Neural progenitor cell (in vitro differentiated cells): ENCODE measurements around the gene PRPH2. TPM values are rescaled to one million over a fixed set of nuclear protein-coding genes. Genes with fewer than 3 reads are reported as not detected.

Source experiments
- DNase-seq: peaks from one replicate; pipeline ENCODE4 v3.0.0-alpha.2; 2016; ENCODE audit warnings: low spot score
- H2AFZ ChIP-seq: fragments of 200-600 bp; sonication (generic); replicated peaks from 2 replicates; pipeline ENCODE4 v1.6.1; 2016; ENCODE audit warnings: antibody characterized with exemption
- H3F3A ChIP-seq: fragments of 200-600 bp; sonication (generic); 2 replicates; pipeline ENCODE4 v1.6.1; 2016; ENCODE audit warnings: antibody characterized with exemption, low read depth
- H3K27ac ChIP-seq: fragments of 200-600 bp; sonication (generic); 2 replicates; pipeline ENCODE4 v1.5.1; 2016; ENCODE audit warnings: mild to moderate bottlenecking
- H3K27me3 ChIP-seq: fragments of 200-600 bp; sonication (generic); 2 replicates; pipeline ENCODE4 v1.6.1; 2016; ENCODE audit warnings: mild to moderate bottlenecking, moderate library complexity
- H3K36me3 ChIP-seq: fragments of 200-600 bp; sonication (generic); 2 replicates; pipeline ENCODE4 v1.5.1; 2016
- H3K4me1 ChIP-seq: fragments of 200-600 bp; sonication (generic); 2 replicates; pipeline ENCODE4 v1.6.1; 2016; ENCODE audit warnings: mixed run types
- H3K4me2 ChIP-seq: fragments of 200-600 bp; sonication (generic); 2 replicates; pipeline ENCODE4 v1.6.1; 2016
- H3K4me3 ChIP-seq: fragments of 200-600 bp; sonication (generic); 2 replicates; pipeline ENCODE4 v1.5.1; 2016
- H3K79me2 ChIP-seq: fragments of 200-600 bp; sonication (generic); 2 replicates; pipeline ENCODE4 v1.6.1; 2016; ENCODE audit warnings: low read depth
- H3K9ac ChIP-seq: fragments of 200-600 bp; sonication (generic); 2 replicates; pipeline ENCODE4 v1.6.1; 2016
- H3K9me3 ChIP-seq: fragments of 200-600 bp; sonication (generic); 2 replicates; pipeline ENCODE4 v1.5.1; 2016; ENCODE audit warnings: low read depth
- H4K20me1 ChIP-seq: fragments of 200-600 bp; sonication (generic); 2 replicates; pipeline ENCODE4 v1.6.1; 2016; ENCODE audit warnings: low read depth
- H3K27ac Mint-ChIP-seq: 3 replicates; pipeline ENCODE4 v1.8.0; 2021; ENCODE audit warnings: mixed read lengths
- H3K27me3 Mint-ChIP-seq: 2 replicates; pipeline ENCODE4 v1.8.0; 2022; ENCODE audit warnings: low read depth, mild to moderate bottlenecking, inconsistent platforms, moderate library complexity, mixed read lengths; ENCODE audit not compliant: insufficient read depth
- H3K36me3 Mint-ChIP-seq: 3 replicates; pipeline ENCODE4 v1.8.0; 2021; ENCODE audit warnings: mixed read lengths
- H3K4me1 Mint-ChIP-seq: 3 replicates; pipeline ENCODE4 v1.8.0; 2021; ENCODE audit warnings: mixed read lengths
- H3K4me3 Mint-ChIP-seq: 3 replicates; pipeline ENCODE4 v1.8.0; 2021; ENCODE audit warnings: mild to moderate bottlenecking, moderate library complexity, mixed read lengths
- H3K9me3 Mint-ChIP-seq: 3 replicates; pipeline ENCODE4 v1.8.0; 2020; ENCODE audit warnings: mixed read lengths
- EZH2 ChIP-seq: fragments of 200-600 bp; sonication (generic); IDR thresholded peaks from 2 replicates; pipeline ENCODE4 v1.6.1; 2017; ENCODE audit warnings: antibody characterized with exemption, mild to moderate bottlenecking, moderate library complexity
- EZH2phosphoT487 ChIP-seq: fragments of 200-600 bp; sonication (generic); IDR thresholded peaks from 2 replicates; pipeline ENCODE4 v1.6.1; 2017; ENCODE audit warnings: antibody characterized with exemption
- total RNA-seq: library from RNA; depleted of rRNA; stranded (reverse); fragments of >200 nt; gene quantifications from 2 replicates; pipeline ENCODE4 v1.2.3, GENCODE V29; 2015; ENCODE audit warnings: low replicate concordance
- TF ChIP-seq, protein P1 (sequence below): fragments of 200-600 bp; sonication (generic); IDR thresholded peaks from 2 replicates; pipeline ENCODE4 v1.5.1; 2017; ENCODE audit warnings: antibody characterized with exemption, mild to moderate bottlenecking

PRPH2 gene
- total RNA-seq, 1 donor from 2014 or later = not detected

DNA sequence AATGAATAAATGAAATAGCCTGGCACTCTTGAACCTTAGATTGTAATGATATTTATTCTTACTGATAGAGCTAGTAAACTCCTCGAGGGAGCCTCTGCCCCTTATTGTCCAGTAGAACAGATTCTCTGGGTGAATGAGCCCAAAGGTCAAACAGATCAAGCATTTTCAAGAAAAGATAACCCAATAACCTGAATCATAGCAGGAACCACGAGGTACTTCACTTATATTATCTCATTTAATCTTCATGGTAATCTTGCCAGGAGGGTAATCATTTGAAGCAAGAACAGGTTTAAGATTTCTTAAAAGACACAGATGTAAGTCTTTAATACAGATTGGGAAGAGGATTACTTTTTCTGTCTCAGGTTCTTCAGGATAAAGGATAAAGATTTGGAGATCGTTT lies 40.6 kb upstream of the PRPH2 start:
- no peak overlapping the region for H3K27ac Mint-ChIP-seq
- H3K9me3 ChIP-seq = no peaks in the 10 kb centered on the region
- no peak overlapping the region for H3K27ac ChIP-seq
- H3F3A ChIP-seq = peaks cover under 1% of the 10 kb centered on the region
- DNase-seq = no peak
- H3K4me3 Mint-ChIP-seq = no peak overlapping the region
- no peaks in the 10 kb centered on the region for H3K36me3 Mint-ChIP-seq
- no peaks in the 10 kb centered on the region for H3K36me3 ChIP-seq
- no peak overlapping the region for H2AFZ ChIP-seq
- H3K27me3 Mint-ChIP-seq = peaks cover 2% of the 10 kb centered on the region
- H3K4me3 ChIP-seq = no peak overlapping the region
- peaks cover 11% of the 10 kb centered on the region for H3K4me1 ChIP-seq
- H3K4me2 ChIP-seq = no peak overlapping the region
- peaks cover 19% of the 10 kb centered on the region for H4K20me1 ChIP-seq
- no peaks in the 10 kb centered on the region for H3K27me3 ChIP-seq
- H3K9ac ChIP-seq = no peak overlapping the region
- peaks cover 21% of the 10 kb centered on the region for H3K4me1 Mint-ChIP-seq
- H3K9me3 Mint-ChIP-seq = no peaks in the 10 kb centered on the region
- H3K79me2 ChIP-seq = no peaks in the 10 kb centered on the region
- TF ChIP-seq EZH2 (no peak), EZH2phosphoT487 (no peak)

- Histone ChIP-seq H3K36me3 (no peaks in the 10 kb centered on the region), H3K79me2 (no peaks in the 10 kb centered on the region), H3K27me3 (no peaks in the 10 kb centered on the region), H3F3A (peaks cover 6% of the 10 kb centered on the region), H3K4me1 (peaks cover 15% of the 10 kb centered on the region), H3K4me2 (no peak overlapping the region), H2AFZ (no peak overlapping the region), H3K9me3 (no peaks in the 10 kb centered on the region), H4K20me1 (peaks cover 24% of the 10 kb centered on the region), H3K9ac (no peak overlapping the region), H3K27ac (no peak overlapping the region), H3K4me3 (no peak overlapping the region)
- H3K4me3 Mint-ChIP-seq = no peak overlapping the region
- peaks cover 24% of the 10 kb centered on the region for H3K4me1 Mint-ChIP-seq
- H3K27me3 Mint-ChIP-seq = peaks cover 3% of the 10 kb centered on the region
- no peak for TF ChIP-seq EZH2
- no peak for TF ChIP-seq EZH2phosphoT487
- TF ChIP-seq, protein P1, sequence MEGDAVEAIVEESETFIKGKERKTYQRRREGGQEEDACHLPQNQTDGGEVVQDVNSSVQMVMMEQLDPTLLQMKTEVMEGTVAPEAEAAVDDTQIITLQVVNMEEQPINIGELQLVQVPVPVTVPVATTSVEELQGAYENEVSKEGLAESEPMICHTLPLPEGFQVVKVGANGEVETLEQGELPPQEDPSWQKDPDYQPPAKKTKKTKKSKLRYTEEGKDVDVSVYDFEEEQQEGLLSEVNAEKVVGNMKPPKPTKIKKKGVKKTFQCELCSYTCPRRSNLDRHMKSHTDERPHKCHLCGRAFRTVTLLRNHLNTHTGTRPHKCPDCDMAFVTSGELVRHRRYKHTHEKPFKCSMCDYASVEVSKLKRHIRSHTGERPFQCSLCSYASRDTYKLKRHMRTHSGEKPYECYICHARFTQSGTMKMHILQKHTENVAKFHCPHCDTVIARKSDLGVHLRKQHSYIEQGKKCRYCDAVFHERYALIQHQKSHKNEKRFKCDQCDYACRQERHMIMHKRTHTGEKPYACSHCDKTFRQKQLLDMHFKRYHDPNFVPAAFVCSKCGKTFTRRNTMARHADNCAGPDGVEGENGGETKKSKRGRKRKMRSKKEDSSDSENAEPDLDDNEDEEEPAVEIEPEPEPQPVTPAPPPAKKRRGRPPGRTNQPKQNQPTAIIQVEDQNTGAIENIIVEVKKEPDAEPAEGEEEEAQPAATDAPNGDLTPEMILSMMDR = no peak
- H3K36me3 Mint-ChIP-seq = no peaks in the 10 kb centered on the region
- no peak overlapping the region for H3K27ac Mint-ChIP-seq
- no peak for DNase-seq
- no peaks in the 10 kb centered on the region for H3K9me3 Mint-ChIP-seq
These were observed 40.0 kb upstream of the PRPH2 start for GRCh38 chr6:42762426-42762859.

DNA sequence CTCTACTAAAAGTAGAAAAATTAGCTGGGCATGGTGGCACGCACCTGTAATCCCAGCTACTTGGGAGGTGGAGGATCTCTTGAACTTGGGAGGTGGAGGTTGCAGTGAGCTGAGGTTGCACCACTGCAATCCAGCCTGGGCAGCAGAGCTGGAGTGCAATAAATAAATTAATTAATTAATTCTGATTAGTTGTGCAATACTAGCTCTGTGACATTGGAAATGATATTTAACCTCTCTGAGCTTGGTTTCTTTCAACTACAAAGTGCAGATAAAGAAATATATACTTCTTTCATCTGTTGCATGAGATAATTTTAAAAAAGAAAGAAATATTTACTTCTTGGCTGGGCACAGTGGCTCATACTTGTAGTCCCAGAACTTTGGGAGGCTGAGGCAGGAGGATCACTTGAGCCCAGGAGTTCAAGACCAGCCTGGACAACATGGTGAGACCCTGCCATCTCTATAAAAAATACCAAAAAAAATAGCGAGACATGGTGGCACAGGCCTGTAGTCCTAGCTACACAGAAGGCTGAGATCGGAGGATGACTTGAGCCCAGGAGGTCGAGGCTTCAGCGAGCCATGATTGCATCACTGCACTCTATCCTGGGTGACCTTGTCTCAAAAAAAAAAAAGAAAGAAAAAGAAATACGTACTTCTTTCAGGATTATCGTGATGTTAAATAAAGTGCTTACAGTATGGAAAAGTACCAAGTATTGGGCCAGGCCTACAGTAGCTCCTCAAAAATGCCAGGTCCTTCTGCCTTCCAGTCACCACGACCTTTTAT lies 39.1 kb upstream of the PRPH2 start:
- H3K9me3 ChIP-seq = no peaks in the 10 kb centered on the region
- H3K79me2 ChIP-seq = no peaks in the 10 kb centered on the region
- Mint-ChIP-seq H3K4me3 (no peak overlapping the region), H3K27ac (no peak overlapping the region), H3K9me3 (no peaks in the 10 kb centered on the region), H3K36me3 (no peaks in the 10 kb centered on the region), H3K4me1 (peaks cover 30% of the 10 kb centered on the region), H3K27me3 (peaks cover 3% of the 10 kb centered on the region)
- no peaks in the 10 kb centered on the region for H3K27me3 ChIP-seq
- no peak overlapping the region for H2AFZ ChIP-seq
- peaks cover 14% of the 10 kb centered on the region for H3F3A ChIP-seq
- H3K36me3 ChIP-seq = no peaks in the 10 kb centered on the region
- H4K20me1 ChIP-seq = peaks cover 29% of the 10 kb centered on the region
- no peak overlapping the region for H3K9ac ChIP-seq
- H3K4me2 ChIP-seq = no peak overlapping the region
- H3K4me1 ChIP-seq = peaks cover 21% of the 10 kb centered on the region
- H3K27ac ChIP-seq = no peak overlapping the region
- H3K4me3 ChIP-seq = no peak overlapping the region
- TF ChIP-seq, protein P1 = no peak
- no peak for TF ChIP-seq EZH2
- no peak for DNase-seq

DNA sequence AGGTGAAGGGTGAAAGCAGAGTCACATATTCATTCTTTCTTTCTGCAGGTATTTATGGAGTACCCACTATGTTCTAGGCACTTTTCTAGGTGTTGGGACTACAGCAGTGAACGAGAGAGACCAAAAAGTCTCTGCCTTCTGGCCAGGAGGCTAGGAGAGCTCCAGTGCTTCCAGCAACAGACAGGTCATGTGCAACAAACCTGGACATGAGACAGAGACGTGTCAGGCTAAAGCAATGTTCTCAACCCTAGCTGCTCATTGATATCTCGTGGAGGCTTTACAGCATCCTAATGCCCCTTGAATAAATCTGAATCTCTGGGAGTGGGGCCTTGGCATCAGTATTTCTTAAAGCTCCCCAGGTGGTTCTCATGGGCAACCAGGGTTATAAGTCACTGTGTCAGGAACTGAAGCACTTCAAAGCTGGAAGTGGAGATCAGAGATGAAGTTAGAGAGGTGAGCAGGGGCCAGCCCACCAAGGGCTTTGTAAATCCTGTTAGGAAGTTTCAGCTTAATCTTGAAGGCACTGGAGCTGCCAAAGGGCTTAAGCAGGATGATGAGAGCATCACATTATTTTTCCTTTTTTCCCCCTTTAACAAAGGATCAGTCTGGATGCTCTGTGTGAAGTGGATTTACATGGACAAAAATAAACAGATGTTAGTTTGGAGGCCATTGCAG lies 36.5 kb upstream of the PRPH2 start:
- Mint-ChIP-seq H3K27ac (no peak overlapping the region), H3K4me3 (no peak overlapping the region), H3K36me3 (peaks cover 2% of the 10 kb centered on the region), H3K4me1 (peaks cover 38% of the 10 kb centered on the region), H3K27me3 (peaks cover 3% of the 10 kb centered on the region), H3K9me3 (no peaks in the 10 kb centered on the region)
- H3K27me3 ChIP-seq = no peaks in the 10 kb centered on the region
- peaks cover 24% of the 10 kb centered on the region for H3K4me1 ChIP-seq
- H3K4me2 ChIP-seq = no peak overlapping the region
- TF ChIP-seq EZH2 (no peak), EZH2phosphoT487 (no peak)
- TF ChIP-seq, protein P1 = no peak
- no peak for DNase-seq
- H3K4me3 ChIP-seq = no peak overlapping the region
- no peaks in the 10 kb centered on the region for H3K9me3 ChIP-seq
- H3K79me2 ChIP-seq = no peaks in the 10 kb centered on the region
- H4K20me1 ChIP-seq = peaks cover 31% of the 10 kb centered on the region
- H2AFZ ChIP-seq = no peak overlapping the region
- no peak overlapping the region for H3K27ac ChIP-seq
- H3K9ac ChIP-seq = no peak overlapping the region
- H3F3A ChIP-seq = peaks cover 31% of the 10 kb centered on the region
- no peaks in the 10 kb centered on the region for H3K36me3 ChIP-seq
